ENCODE data around the gene SLC44A4. TPM values are rescaled to one million over a fixed set of nuclear protein-coding genes. Genes with fewer than 3 reads are reported as not detected.
"Not testable (repeated sequence)": the region's sequence is repeated elsewhere in the genome, so short reads cannot be mapped to it uniquely, and the experiment has no call there.

SLC44A4 gene
- total and polyA plus RNA-seq, 2 experiments from 2014 or later = 0.60 TPM; not detected in 1

GRCh38 chr6:31871046-31871659, 7.6 kb downstream of the SLC44A4 start:
- no peaks in the 10 kb centered on the region for H3K9me3 ChIP-seq (ENCODE audit: low read depth)
- TF ChIP-seq, protein P1, sequence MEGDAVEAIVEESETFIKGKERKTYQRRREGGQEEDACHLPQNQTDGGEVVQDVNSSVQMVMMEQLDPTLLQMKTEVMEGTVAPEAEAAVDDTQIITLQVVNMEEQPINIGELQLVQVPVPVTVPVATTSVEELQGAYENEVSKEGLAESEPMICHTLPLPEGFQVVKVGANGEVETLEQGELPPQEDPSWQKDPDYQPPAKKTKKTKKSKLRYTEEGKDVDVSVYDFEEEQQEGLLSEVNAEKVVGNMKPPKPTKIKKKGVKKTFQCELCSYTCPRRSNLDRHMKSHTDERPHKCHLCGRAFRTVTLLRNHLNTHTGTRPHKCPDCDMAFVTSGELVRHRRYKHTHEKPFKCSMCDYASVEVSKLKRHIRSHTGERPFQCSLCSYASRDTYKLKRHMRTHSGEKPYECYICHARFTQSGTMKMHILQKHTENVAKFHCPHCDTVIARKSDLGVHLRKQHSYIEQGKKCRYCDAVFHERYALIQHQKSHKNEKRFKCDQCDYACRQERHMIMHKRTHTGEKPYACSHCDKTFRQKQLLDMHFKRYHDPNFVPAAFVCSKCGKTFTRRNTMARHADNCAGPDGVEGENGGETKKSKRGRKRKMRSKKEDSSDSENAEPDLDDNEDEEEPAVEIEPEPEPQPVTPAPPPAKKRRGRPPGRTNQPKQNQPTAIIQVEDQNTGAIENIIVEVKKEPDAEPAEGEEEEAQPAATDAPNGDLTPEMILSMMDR (IDR thresholded peaks at IDR 0.05; ENCODE audit: low read depth, low read length) = no peak
- H3K36me3 ChIP-seq = no peaks in the 10 kb centered on the region
- H3K4me3 ChIP-seq = no peak overlapping the region
- no peaks in the 10 kb centered on the region for H3K4me1 ChIP-seq (ENCODE audit: low read depth)
- DNase-seq (ENCODE audit: low read depth in 1 of 2, low spot score in 1 of 2) = peak in 1 of 2 donors; percentile 31
- H3K27ac ChIP-seq = no peak overlapping the region
- no peaks in the 10 kb centered on the region for H3K27me3 ChIP-seq

DNA sequence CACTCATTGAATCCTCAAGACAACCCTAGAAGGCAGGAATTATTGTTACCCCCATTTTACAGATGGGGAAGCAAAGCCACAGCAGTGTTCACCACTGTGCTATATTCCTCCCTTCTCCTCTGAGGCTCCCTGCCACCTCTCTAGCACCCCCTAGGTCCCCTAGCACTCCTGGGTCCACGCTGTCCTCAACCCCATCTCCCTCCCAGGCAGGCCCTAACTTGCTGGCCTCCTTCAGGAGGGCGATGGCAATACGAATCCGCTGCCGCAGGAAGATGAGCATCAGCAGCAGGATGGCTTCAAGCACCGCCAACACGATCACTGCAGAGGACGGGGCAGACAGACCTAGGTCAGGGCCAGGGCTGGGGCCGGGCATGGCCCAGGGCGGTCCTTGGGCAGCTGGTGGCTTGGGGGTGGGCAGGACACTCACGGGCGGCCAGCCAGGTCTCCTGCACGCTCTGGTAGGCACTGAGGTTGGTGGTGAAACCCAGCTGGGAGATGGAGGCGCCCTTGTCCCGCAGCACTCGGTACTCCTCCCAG, 8.3 kb downstream of the SLC44A4 start:
- no peak for DNase-seq (ENCODE audit: low read depth in 1 of 2, low spot score in 1 of 2)
- Histone ChIP-seq H3K36me3 (no peaks in the 10 kb centered on the region), H3K4me1 (ENCODE audit: low read depth) (no peaks in the 10 kb centered on the region), H3K4me3 (no peak overlapping the region), H3K27ac (no peak overlapping the region), H3K9me3 (ENCODE audit: low read depth) (no peaks in the 10 kb centered on the region), H3K27me3 (no peaks in the 10 kb centered on the region)
- TF ChIP-seq, protein P1 (IDR thresholded peaks at IDR 0.05; ENCODE audit: low read depth, low read length) = no peak

DNA sequence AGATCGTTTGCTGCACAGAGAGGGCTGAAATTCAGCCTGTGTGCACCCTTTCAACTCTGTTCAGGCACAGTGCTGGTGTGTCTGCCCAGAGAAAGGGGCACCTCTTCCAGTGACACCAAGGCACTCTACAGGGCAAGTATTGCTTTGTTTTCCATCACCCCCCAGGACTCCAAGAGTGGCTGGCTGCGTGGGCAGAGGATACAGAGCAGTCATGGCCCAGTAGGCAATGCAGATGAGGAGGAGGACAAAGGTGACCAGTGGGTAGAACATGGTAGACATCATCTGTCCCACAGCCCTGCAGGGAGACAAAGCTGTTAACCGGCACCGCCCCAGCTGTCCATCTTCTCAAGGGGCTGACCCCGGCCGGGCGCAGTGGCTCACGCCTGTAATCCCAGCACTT, 9.5 kb downstream of the SLC44A4 start:
- no peaks in the 10 kb centered on the region for H3K9me3 ChIP-seq (ENCODE audit: low read depth)
- no peak for DNase-seq (ENCODE audit: low read depth in 1 of 2, low spot score in 1 of 2)

DNA sequence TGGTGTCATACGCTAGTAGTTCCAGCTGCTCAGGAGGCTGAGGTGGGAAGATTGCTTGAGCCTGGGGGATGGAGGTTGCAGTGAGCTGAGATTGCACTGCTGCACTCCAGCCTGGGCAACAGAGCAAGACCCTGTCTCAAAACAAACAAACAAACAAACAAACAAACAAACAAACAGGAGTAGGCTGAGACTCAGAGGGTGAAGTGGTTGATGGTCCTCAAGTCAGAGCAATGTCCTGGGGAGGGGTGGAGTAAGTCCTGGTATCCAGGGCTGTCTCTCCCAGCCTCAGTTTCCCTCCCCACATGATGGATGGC, 10.2 kb downstream of the SLC44A4 start:
- H3K36me3 ChIP-seq; DNase-seq (ENCODE audit: low read depth in 1 of 2, low spot score in 1 of 2); H3K27ac ChIP-seq; H3K27me3 ChIP-seq; H3K9me3 ChIP-seq (ENCODE audit: low read depth); H3K4me1 ChIP-seq (ENCODE audit: low read depth); H3K4me3 ChIP-seq: not testable (repeated sequence)

More for the DNA sequence above, 9.5 kb downstream of the SLC44A4 start:
- TF ChIP-seq, protein P1 (IDR thresholded peaks at IDR 0.05; ENCODE audit: low read depth, low read length) = no peak
- H3K4me3 ChIP-seq = no peak overlapping the region
- H3K27me3 ChIP-seq = no peaks in the 10 kb centered on the region
- no peaks in the 10 kb centered on the region for H3K36me3 ChIP-seq
- H3K27ac ChIP-seq = no peak overlapping the region
- H3K4me1 ChIP-seq (ENCODE audit: low read depth) = no peaks in the 10 kb centered on the region

GRCh38 chr6:31865205-31866118, 13.3 kb downstream of the SLC44A4 start:
- H3K9me3 ChIP-seq (ENCODE audit: low read depth) = no peaks in the 10 kb centered on the region
- no peak overlapping the region for H3K27ac ChIP-seq
- no peaks in the 10 kb centered on the region for H3K36me3 ChIP-seq
- H3K4me1 ChIP-seq (ENCODE audit: low read depth) = peaks cover 5% of the 10 kb centered on the region
- H3K4me3 ChIP-seq = no peak overlapping the region
- DNase-seq (ENCODE audit: low read depth in 1 of 2, low spot score in 1 of 2) = peak; percentile 12 to 30
- TF ChIP-seq, protein P1 (IDR thresholded peaks at IDR 0.05; ENCODE audit: low read depth, low read length) = no peak
- H3K27me3 ChIP-seq = no peaks in the 10 kb centered on the region

- H3K27me3 ChIP-seq = no peaks in the 10 kb centered on the region
- no peaks in the 10 kb centered on the region for H3K9me3 ChIP-seq (ENCODE audit: low read depth)
- H3K4me3 ChIP-seq = no peak overlapping the region
- DNase-seq (ENCODE audit: low read depth in 1 of 2, low spot score in 1 of 2) = no peak
- H3K4me1 ChIP-seq (ENCODE audit: low read depth) = peaks cover 5% of the 10 kb centered on the region
- TF ChIP-seq, protein P1 (IDR thresholded peaks at IDR 0.05; ENCODE audit: low read depth, low read length) = no peak
- no peak overlapping the region for H3K27ac ChIP-seq
- H3K36me3 ChIP-seq = no peaks in the 10 kb centered on the region
These were observed 14.0 kb downstream of the SLC44A4 start for GRCh38 chr6:31864818-31865204.

- peak overlapping the region; percentile 82 for H3K27ac ChIP-seq
- peak overlapping the region; percentile 56 for H3K4me3 ChIP-seq
- not testable (repeated sequence) for DNase-seq (ENCODE audit: low read depth in 1 of 2, low spot score in 1 of 2); H3K9me3 ChIP-seq (ENCODE audit: low read depth); H3K27me3 ChIP-seq; H3K36me3 ChIP-seq; H3K4me1 ChIP-seq (ENCODE audit: low read depth)
These were observed 14.7 kb downstream of the SLC44A4 start for GRCh38 chr6:31864123-31864562.

Data from cardiac muscle cell (in vitro differentiated cells and primary cell).